Coronary artery (tissue), 2 donors: ENCODE measurements around the gene R3HCC1L.

ENCODE experiments used
- DNase-seq: peaks from one replicate; pipeline ENCODE4 v3.0.0-alpha.2; 2017; ENCODE audit warnings: low spot score
- H3K27ac ChIP-seq, 2 donors: fragments of 200-600 bp; sonication (generic); one replicate each; pipeline ENCODE4 v1.5.1; 2016 to 2019
- H3K4me3 ChIP-seq: fragments of 200-600 bp; sonication (generic); 2 replicates; pipeline ENCODE4 v1.5.1; 2016; ENCODE audit warnings: mild to moderate bottlenecking, moderate library complexity
- TF ChIP-seq, protein P1 (sequence below): fragments of 200-600 bp; sonication (generic); IDR thresholded peaks from one replicate; pipeline ENCODE4 v1.5.1; 2019; ENCODE audit warnings: antibody characterized with exemption

The R3HCC1L gene

DNA sequence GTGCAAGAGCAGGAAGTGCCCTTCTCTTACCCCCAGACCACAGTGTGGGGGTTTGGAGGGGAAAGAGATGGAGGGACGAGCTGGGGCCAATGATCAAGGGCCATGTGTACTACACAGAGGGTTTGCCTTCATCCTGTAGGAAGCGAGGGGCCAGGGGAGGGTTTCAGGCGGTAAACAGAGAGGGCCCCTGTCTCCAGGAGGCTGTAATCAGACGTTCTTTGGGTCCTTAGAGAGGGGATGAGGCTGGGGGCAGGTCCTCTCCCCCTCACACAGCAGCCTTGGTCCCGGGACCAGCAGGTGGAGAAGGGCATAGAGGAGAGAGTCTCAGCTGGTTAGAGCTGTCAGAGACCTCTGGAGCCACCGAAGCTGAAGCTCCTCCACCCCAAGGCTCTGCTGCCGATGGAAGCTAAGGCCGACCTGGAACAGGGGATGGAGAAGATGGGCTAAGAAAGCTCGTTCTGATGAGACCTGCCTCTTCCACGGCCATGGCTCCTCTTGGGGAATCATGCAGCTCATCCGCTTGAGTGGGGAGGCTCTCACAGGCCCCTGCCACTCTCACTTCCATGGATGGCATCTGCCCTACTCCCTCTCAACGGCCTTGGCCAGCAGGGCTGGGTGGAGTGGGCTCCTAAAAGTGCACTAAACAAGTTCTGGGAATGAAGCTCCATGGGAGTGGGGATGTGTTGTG, 130.1 kb downstream of the R3HCC1L start:
- no peak for DNase-seq
- no peak overlapping the region for H3K27ac ChIP-seq
- H3K4me3 ChIP-seq: no peak overlapping the region
- TF ChIP-seq, protein P1, sequence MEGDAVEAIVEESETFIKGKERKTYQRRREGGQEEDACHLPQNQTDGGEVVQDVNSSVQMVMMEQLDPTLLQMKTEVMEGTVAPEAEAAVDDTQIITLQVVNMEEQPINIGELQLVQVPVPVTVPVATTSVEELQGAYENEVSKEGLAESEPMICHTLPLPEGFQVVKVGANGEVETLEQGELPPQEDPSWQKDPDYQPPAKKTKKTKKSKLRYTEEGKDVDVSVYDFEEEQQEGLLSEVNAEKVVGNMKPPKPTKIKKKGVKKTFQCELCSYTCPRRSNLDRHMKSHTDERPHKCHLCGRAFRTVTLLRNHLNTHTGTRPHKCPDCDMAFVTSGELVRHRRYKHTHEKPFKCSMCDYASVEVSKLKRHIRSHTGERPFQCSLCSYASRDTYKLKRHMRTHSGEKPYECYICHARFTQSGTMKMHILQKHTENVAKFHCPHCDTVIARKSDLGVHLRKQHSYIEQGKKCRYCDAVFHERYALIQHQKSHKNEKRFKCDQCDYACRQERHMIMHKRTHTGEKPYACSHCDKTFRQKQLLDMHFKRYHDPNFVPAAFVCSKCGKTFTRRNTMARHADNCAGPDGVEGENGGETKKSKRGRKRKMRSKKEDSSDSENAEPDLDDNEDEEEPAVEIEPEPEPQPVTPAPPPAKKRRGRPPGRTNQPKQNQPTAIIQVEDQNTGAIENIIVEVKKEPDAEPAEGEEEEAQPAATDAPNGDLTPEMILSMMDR: no peak

DNA sequence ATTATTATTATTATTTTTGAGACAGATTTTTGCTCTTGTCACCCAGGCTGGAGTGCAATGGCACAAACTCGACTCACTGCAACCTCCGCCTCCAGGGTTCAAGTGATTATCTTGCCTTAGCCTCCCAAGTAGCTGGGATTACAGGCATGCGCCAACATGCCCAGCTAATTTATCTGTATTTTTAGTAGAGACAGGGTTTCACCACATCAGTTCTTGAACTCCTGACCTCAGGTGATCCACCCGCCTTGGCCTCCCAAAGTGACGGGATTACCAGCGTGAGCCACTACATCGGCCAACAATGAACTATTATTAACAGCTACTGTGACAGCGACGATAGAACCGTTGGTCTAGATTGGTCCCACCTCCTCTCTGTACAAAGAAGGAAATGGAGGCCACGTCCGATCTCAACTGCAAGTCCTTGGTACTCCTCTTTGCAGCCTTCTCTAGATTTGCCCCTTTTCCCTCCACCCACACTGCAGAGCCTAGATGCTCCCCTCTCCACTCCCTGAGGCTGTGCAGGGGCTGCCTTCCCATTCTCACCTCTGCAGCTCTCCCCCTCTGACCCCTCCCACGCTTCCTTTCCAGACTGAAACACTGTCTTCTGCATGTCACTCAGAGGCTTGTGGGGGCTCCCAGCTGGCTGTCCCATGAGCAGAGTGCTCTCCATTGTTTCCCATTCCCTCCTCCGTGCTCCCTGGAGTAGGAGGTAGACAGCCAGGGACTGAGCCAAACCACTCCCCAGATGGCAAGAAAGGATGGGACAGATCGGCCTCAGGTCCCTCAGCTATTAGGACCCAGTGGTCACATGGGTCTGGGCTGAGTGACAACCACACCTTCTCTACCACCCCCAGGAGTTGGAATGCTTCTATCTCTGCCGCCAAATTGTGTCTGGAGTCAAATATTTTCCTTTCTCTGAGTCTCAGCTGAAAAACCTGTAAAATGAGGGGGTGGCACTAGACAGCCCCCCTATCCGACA, 131.2 kb downstream of the R3HCC1L start:
- Histone ChIP-seq H3K27ac (peak overlapping the region in 1 of 2 donors; percentile 89), H3K4me3 (no peak overlapping the region)
- TF ChIP-seq, protein P1: no peak
- no peak for DNase-seq

DNA sequence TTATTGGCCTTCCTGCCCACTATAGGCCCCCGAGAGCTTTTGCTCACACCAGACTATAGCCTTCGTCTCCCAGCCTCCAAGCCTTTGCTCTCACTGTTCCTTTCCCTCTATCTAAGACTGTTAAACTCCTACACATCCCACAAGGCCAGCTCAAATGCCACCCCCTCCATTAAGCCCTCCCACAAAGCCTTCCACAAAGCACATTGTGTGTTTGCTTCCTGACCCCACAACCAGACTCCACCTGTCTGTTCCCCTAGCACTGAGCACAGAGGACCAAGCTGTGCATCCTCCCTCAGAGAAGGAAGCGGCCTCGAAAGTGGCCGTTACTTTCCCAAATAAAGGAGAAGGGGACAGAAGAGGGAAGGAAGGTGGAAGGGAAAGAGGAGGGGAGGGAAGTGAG, 132.2 kb downstream of the R3HCC1L start:
- Histone ChIP-seq H3K27ac (peak overlapping the region in 1 of 2 donors; percentile 89), H3K4me3 (no peak overlapping the region)
- TF ChIP-seq, protein P1: no peak
- DNase-seq: no peak

DNA sequence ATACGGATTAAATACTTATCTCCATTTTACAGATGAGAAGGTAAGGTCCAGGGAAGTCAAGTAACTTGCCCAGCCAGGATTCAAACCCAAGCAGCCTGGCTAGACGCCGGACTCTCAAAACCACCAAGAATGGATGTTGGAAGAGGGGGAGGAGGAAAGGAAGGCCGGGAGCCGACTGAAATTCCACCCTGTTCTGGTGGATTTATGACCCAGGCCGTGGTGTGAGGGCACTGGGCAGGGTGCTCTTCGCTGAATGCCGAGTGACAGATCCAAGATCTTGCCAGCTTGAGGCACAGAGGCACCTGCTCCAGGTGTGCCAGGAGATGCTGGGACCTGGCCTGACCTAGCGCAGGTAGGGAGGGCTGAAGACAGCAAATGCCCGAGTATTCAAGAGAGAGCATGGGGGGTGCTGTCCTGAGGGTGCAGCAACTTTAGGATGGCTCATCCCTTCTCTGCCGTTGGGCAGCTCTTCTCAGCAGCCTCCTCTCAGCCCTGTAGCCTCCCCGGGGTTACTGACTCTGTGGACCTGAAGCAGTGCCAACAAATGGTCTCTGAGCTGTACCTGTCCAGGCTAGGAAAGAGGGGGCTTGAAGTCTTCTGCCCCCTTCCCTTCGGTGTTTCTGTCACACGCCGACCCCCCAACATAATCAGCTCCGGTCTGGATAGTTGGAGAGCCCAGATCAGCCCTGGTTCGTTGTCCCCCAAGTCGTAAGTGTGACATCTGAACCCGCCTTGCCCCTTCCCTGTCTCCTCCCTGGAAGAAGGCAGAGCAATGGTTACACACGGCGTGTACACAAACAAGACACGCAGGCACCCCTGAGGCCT, 132.8 kb downstream of the R3HCC1L start:
- H3K27ac ChIP-seq: peak overlapping the region; percentile 89
- DNase-seq: peak; percentile 65
- H3K4me3 ChIP-seq: peak overlapping the region; percentile 72
- TF ChIP-seq, protein P1: no peak

DNA sequence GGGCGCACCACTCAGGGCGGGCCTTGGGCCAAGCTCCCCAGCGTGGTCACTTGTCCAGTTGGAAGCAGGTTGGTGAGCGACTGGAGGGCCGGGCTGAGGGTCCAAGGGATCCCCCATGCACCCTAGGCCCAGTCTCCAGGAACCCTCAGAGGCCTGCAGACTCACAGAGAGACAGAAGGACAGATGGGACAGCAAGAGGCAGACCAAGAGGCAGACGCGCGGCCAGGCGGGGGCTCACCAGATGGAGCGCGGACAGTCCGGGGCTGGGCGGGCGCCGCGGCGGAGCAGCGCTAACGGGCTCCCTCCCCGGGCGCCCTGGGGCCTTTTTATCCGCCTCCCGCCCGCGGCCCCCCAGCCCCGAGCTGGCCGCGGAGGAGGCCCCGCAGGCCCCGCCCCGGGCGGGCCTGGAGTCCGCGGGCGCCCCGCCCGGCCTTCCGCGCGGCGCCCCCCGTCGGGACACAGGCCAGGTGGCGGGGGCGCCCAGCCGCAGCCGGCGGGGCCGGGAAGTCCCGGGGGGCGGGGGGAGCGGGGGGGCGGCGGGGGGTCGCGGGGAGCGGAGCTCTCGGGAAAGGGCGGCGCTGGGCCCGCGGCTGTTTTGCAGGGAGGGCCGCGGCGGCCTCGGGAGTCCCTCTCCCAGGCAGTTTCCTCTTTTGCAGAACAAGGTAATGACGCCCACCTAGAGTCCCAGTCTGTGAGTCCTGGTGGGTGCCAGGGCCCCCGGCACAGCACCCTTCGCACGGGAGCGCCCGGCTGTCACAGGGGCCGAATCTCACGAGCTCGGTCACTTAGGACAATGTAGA, 133.6 kb downstream of the R3HCC1L start, which contains the start of gene LOXL4:
Gene LOXL4 (minus strand): TSS at position 301 of the 800 bp plus-strand sequence. CDS start 5,175 bp downstream, outside the sequence.
- peak; percentile 80 for DNase-seq
- TF ChIP-seq, protein P1: no peak
- peak within 1 kb of the TSS; percentile 72 for H3K4me3 ChIP-seq
- H3K27ac ChIP-seq: peak within 1 kb of the TSS; percentile 89
